Bone marrow (tissue), 2 donors: ENCODE results near the gene OXCT1.
"Not testable (repeated sequence)": the region's sequence is repeated elsewhere in the genome, so short reads cannot be mapped to it uniquely, and the experiment has no call there.

ENCODE experiments used
- DNase-seq, 2 donors: peaks; one replicate each; lab custom pipeline; 2025; lab: John Stamatoyannopoulos, UW

The OXCT1 gene

DNA sequence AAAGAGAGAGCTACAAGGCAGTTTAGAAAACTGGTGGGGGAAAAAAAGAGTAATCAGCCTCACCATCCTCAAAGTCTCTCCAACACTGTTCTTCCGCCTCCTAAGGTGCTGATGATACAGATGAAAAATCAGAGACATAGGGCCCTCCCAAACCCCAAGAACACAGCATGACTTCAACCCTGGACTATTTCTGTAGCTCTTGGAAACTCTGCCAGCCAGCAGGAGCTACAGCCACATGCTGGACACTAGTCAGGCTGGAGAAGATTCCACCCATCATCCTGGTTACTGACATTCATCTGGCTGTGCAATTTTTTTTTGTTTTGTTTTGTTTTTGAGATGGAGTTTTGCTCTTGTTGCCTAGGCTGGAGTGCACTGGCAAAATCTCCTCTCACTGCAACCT is 42.4 kb downstream of the OXCT1 start:
- no peak for DNase-seq

DNA sequence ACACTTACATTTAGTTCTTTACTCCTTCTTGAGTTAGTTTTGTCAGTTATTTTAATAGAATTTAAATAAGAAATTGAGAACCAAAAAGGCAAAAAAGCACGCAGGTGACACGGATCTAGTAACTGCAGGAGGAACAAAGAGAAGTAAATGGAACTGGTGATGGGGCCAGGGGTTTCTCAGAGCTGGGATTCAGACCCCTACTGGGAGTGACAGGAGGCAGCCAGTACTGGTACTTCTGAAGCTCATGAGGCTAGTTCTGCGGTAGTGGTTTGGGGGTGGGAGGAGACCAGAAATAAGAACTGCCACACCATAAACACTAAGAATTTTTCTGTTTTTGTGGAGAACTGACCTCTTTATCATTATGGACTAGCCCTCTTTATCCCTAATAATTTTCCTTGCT is 48.2 kb downstream of the OXCT1 start:
- DNase-seq = no peak

DNA sequence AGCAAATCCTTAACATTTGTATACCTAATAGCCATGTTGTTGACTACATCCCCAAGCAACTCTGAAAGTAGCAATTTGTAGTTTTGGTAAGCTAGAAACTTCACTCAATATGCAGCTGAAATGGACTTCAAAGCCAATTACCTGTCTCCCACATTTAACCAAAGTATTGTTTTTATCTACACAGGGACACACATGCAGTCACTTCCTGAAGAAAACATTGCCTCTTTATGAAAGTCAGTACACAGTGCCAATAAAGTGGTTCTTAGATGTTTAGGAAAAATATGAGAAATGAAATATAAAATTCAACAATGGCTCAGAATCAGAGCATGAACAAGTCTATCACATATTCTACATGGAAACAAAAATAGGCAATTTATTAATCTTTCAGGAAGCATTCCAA is 49.2 kb downstream of the OXCT1 start:
- DNase-seq = no peak

DNA sequence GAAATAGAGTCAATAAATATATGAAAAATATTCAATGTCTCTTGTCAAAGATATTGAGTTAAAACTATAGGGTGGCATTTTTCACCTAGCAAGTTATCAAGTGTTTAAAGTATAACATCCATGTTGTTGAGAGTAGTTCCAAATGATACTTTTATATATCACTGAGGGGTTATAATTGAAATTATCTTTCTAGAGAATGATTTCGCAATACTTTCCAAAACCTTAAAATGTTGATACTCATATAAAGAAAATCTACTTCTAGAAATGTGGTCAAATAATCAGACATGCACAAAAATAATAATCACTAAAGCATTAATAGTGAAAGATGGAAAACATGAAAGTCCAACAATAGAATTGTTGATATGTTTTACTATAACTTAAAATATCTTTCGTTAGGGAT is 50.1 kb downstream of the OXCT1 start:
- no peak for DNase-seq

DNA sequence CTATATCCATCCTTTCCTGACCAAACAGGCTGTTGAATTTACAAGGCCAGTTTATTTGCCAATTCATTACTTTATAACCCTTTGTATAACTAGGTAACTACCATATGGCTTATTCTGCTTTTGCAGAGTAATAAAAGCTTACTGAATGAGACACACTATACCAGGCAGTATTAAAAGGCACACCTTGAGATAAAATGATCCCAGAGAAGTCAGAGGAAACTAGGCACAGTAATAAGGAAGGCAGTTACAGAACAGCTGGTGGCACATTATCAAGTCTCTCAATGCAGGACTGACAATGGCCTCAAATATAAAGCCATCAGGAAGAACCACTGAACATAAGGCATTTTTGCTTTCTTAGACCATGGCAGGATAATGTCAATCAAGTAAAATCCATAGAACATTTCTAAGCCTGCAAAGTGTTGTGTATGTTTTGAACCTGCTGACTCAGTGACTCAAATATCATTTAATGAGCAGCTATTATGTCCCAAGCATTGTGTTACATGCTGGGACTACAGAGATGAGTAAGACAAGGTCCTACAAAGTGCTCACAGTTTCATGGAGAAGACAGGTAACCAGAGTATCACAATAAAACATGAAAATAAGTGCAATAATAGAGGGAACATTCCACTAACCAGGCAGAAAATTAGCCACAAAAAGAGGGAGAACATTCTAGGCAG is 52.5 kb downstream of the OXCT1 start:
- no peak for DNase-seq

DNA sequence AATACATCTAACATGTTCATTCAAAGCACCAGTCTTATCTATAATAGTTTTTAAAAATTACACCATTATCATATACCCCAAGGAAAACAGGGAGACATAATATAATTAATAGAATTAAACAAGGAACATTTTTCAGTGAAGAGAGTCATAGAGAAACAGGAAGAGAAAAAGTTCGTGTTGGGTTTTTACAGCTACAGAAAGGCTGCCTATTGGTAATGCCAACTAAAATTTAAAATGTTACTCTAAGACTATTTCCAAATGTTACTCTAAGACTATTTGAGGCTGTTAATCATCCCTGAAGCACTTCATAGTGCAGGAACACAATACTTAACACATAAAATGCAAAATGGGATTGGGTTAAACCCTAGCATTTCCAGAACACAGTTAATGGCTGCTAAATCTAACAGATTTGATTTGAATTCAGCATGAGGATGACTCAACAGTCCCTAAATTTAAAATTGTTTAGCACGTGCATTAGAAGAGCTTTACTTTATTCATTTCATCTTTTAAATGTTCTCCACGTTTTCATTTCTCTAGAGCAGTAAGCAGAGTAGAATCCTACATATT is 54.5 kb downstream of the OXCT1 start:
- DNase-seq = no peak

DNA sequence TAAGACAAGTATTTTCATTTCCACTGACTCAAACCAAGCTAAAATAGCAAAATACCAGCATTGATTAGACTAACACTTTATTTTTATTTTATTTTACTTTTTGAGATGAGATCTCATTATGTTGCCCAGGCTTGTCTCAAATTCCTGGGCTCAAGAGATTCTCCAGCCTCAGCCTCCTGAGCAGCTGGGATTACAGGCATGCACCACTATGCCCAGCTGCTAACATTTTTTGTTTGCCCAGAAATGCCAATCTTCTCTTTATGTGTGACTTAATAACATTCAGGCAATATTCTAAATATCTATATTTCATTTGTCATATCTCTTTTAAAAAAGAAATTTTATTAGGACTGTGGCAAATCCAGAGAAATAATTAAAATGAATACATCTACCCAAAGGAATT is 55.0 kb downstream of the OXCT1 start:
- DNase-seq = no peak

DNA sequence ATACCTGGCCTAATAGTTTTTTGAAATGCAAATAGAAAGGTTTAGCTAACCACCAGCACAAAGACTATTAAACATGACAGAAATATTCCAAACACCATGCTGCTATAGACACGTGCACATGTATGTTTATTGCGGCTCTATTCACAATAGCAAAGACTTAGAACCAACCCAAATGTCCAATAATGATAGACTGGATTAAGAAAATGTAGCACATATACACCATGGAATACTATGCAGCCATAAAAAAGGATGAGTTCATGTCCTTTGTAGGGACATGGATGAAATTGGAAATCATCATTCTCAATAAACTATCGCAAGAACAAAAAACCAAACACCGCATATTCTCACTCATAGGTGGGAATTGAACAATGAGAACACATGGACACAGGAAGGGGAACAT is 55.9 kb downstream of the OXCT1 start:
- DNase-seq = not testable (repeated sequence)

DNA sequence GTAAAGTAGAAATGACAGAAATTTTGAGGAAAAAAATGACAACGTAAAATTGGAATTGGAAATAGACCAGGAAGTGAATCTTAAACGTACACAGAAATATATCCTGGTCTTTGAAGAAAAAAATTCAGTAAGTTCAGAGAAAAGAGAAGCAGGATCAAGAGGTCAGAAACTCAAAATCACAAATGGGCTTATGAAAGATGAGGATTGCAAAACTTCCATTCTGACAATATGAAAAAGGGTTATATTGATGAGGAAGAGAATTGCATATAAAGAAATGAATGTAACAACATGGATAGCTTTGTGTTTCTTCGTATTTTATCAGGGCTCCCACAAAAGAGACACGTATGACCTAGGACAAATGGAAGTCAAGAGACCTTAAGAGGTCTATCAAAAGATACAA is 58.1 kb downstream of the OXCT1 start:
- no peak for DNase-seq

DNA sequence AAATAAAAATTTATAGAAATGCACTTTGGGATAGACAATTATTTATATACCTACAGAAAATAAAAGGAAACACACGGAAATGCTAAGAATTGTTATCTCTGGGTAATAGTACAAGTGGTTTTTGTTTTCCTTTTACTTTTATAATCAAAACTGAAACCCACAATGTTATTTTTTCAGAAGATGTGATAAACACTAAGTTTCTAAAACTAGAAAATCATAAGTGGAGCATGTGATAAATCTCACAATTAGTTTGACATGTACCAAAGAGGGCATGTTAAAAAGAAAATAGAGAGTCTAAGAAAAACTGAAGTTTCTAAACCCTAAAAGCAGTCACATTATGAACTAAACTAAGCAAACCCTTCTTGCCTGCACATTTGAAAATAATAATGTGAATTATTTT is 61.1 kb downstream of the OXCT1 start:
- DNase-seq = no peak

DNA sequence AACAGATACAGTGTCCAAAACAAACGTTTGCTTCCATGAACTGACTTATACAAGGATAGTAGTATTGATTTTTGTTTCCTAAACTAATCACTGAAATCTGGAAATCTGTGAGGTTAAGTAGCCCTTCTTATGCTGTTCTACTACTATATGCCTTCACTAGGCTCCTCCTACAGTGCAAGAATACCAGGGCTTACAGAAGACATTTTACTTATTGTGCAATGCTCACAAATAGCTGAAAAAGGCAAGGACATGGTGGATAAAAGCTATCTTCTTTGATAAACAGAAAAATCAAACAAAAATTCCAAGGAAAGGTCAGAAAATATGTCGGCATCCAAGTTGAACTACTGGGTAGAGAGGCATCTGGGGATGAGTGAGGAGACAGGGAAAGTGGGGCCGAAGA is 61.9 kb downstream of the OXCT1 start:
- no peak for DNase-seq

DNA sequence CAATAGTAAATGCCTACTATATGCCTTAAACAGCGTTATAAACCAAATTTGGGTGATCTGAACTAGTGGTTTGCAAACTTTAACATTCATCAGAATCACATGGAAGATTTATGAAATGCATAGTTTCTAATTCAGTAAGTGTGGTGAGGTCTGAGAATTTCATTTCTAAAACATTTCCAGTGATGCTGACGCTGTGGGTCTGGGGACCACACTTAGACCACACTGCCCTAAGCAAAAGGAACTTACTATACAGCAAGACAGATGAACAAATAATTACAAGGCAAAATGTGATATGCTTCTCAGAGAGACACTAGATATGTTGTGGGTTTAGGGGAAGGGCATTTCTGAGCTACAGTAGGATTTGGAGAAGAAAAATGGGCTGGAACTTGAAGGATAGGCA is 72.6 kb downstream of the OXCT1 start:
- DNase-seq = no peak

DNA sequence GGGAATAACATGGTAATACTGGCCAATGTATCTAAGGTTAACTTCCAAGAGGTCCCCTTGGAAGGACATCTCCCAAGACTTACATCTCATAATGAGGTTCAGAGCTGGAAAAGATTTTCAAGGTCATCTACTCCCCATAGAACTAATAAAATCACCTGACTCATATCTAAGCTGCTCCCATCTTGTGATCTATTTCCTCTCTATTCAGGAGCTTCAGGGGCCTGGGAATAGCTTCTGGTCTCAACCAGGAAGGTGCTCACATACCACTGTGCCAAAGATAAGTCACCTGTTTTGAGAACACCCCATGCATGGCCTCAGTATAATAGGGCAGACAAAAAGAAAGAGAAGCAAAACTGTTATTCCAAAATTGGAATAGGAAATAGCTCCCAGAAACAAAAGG is 74.2 kb downstream of the OXCT1 start:
- no peak for DNase-seq

DNA sequence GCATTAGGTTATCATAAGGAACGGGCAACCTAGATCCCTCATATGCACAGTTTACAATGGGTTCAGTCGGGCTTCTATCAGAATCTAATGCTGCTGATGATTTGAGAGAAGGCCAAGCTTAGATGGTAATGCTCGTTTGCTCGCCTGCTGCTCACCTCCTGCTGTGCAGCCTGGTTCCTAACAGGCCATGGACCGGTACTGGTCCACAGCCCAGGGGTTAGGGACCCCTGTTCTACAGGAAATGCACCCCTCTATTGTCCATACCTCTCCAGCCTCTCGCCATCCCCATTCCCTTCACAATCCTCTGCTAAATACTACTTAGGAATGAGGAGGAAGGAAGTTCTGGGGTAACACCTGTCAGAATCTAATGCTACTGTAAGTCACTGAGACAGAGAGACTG is 75.1 kb downstream of the OXCT1 start:
- DNase-seq = no peak

DNA sequence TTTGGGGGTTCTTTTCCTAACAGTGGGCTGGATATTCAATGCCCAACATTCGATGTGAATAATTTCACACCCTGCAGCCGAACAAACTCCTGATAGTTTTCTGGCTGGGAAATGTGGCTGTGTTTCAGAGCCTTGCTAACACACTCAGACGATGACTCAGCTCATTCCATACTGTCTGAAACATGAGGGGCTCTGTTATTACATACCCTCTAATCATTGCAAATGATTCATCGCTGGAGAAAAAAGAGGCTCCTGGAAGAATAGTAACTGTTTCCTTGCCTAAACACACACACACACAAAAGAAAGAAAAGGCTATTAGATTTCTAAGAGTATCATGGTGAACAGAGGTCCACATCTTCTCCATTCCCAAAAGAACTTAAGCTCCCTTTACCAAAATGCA is 75.8 kb downstream of the OXCT1 start:
- DNase-seq = no peak

DNA sequence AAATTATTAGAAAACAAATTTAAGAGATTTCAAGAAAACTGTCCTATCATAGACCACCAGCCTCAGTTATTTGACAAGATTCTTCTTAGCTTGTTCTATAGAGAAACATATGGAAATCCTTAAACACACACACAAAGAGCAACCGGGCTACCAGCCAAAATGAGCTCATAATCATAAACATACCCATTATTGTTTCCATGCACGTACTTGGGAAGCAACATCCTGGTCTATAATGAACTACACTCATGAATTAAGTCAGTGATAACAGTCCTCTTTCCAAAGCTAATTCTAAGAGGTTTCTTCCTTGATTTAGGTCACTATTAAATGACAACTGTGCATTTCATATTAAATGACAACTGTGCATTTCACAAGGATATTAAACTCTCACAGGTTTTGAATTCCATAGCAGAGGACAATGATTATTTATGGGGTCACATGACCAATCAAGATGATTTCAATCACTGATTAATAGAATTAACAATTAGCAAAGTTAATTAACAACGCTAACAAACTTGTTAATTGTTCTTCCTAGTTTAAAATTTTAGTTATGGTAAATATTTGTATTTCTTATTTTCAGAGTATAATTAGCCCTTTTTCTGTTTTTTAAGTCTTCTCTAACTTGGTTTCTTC is 77.0 kb downstream of the OXCT1 start:
- DNase-seq = no peak

DNA sequence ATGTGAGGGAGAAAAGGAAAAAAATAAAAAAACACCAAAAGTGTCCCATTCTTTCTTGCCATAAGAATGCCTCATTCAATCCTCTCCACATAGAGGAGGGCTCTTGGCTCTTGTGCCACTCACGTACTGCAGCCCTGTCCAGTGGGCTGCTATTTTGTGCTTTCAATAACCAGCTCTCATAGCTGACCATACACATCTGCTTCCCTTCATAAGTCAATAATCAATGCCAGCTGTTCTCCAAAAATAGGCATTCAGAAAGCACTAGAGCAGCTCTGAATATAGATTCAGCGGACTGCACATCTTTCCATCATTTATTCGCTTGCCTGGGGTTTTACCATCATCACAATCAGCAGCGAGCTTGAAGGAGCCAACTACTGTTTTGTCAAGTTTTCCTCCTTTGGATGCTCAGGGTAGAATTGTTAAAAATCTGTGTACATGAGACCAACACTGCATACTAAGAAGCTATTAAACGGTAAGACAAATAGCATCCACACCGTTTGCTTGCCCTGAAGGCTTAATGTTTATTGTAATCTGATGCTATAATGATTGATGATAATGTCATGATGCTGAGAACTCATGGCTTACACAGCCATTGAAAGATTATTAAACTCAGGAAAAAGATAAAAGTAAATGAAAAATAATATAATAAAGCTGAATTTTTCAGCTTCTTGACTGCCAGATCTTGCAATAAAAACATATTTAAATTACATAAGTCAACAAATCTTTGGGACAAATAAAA is 80.0 kb downstream of the OXCT1 start:
- no peak for DNase-seq

DNA sequence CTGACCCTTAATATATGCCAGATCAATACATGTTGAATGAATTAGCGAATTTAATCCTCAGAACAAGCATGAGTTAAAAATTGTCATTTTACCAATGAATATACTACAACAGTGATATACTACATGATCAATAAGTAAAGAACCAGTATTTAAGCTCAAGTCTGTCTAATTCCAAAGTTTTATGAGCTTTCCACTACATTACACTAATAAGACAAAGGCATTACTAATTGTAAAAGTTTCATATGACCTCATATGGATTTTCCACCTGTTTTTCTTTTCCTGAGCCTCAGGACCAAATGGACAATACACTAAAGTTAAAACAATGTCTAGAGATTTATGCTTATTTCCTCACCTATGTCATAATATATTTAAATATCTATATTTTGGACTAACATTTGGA is 80.8 kb downstream of the OXCT1 start:
- DNase-seq = no peak

DNA sequence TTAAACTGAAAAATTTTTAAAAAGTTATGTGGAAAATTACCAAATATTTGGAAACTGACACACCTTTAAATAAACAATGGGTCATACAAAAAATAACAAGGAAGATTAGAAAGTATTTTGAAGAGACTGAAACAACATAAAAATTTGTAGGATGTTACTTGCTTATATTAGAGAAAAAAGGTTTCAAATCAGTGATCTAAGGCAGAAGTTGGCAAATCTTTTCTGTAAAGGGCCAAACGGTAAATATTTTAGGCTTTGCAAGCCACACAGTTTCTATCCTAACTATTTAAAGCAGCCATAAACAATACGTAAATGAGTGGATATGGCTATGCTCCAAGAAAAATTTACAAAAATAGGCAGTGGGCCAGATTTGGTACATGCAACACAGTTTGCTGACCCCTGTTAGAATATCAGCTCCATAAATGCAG is 81.3 kb downstream of the OXCT1 start:
- no peak for DNase-seq

DNA sequence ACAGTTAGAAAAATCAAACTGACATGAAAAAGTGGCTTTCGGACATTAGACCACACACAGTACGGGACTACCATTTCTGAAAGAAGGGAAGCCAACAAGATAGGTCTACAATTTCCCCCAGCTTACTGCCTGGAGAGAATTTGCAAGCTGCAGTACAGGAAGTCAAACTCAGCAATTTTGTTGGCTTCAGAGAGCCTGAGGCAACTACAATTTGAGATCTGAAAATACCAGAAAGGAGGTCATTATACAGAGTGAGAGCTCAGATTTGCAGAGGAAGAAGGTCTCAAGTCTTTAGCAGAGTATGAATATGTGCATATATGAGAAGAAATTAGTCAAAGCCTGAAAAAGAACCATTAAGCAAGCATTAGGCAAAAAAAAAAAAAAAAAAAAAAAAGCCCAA is 83.0 kb downstream of the OXCT1 start:
- no peak for DNase-seq

DNA sequence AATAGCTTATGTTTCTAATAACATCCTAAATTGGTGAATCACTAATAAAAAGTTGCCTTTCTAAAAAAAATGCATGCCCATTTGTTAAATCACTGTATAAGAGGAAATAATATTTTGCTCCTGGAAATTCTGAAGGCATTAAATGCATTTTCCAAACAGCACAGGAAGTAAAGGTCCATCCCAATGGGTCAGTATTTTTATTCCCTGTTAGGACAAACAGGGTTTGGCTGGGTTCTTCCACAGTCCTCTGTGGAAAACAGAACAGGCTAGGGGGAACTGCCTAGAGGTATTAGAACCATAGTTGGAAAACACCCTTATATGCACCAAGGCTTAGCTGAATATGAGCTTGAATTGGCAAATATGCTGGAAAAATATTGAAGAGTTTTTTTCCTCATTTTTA is 85.2 kb downstream of the OXCT1 start:
- no peak for DNase-seq

DNA sequence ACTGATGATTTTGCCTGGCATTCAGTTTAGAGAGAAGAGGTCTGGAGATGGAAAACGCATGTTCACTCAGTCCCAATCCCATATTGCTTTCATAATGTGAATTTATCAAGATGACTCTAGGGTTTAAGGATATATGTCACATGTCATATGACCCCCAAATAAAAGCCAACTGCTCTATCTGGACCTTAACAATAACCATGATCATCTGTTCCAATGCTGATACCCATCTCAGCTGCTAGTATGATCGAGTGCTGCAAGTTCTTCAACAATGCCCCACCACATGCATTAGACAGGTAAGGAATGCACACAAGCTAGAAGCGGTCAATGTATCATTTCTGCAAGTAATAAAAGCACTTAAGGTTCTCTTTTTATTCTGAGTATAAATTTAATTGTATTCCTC is 91.8 kb downstream of the OXCT1 start:
- no peak for DNase-seq

DNA sequence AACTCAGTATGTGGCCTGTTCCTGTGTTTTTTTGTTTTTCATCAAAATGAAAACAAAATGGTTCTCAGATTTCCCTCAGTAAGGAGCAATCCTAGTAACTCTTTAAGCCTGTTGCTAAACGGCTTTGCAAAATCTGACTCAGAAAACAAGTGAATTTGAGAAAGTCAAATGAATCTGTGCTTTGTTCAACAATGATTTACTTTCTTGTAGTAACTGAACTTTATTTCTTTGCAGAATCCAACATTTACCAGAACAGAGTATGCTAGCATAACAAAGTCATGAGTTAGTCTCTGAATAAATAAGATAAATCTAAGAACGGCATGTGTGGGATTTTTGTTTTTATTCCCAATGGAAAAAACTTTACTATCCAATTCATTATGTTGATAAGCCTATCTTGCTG is 93.8 kb downstream of the OXCT1 start:
- DNase-seq = no peak
